BE2C (cell line): ENCODE data around the gene MORN5.

ENCODE experiments used
- DNase-seq: peaks from one replicate; pipeline ENCODE4 v3.0.0-alpha.2; 2020
- H3K27me3 ChIP-seq: fragments of 250-450 bp; sonication (Bioruptor Pico); 2 replicates; pipeline ENCODE4 v1.5.1; 2020; ENCODE audit warnings: mild to moderate bottlenecking
- H3K36me3 ChIP-seq: fragments of 250-450 bp; sonication (Bioruptor Pico); 2 replicates; pipeline ENCODE4 v1.5.1; 2020; ENCODE audit warnings: mild to moderate bottlenecking
- H3K4me1 ChIP-seq: fragments of 250-450 bp; sonication (Bioruptor Pico); 2 replicates; pipeline ENCODE4 v1.5.1; 2020
- H3K4me3 ChIP-seq: 2 replicates; pipeline ENCODE4 v1.5.1; 2011; ENCODE audit warnings: low read depth, low read length
- H3K9me3 ChIP-seq: fragments of 250-450 bp; sonication (Bioruptor Pico); 2 replicates; pipeline ENCODE4 v1.5.1; 2020
- CTCF ChIP-seq: IDR thresholded peaks from 2 replicates; pipeline ENCODE4 v1.5.1; 2012; ENCODE audit warnings: mild to moderate bottlenecking, low read depth, low read length

MORN5 gene

GRCh38 chr9:122127396-122127798, 32.3 kb upstream of the MORN5 start:
- peaks cover 3% of the 10 kb centered on the region; the same call in 1 of the 2 replicates for H3K4me1 ChIP-seq
- no peak for TF ChIP-seq CTCF
- no peaks in the 10 kb centered on the region for H3K36me3 ChIP-seq
- no peaks in the 10 kb centered on the region for H3K27me3 ChIP-seq
- no peaks in the 10 kb centered on the region for H3K9me3 ChIP-seq
- no peak for DNase-seq
- H3K4me3 ChIP-seq, result no peak overlapping the region

- H3K9me3 ChIP-seq, result no peaks in the 10 kb centered on the region
- no peak for TF ChIP-seq CTCF
- no peak for DNase-seq
- no peak overlapping the region for H3K4me3 ChIP-seq
- no peaks in the 10 kb centered on the region for H3K36me3 ChIP-seq
- no peaks in the 10 kb centered on the region for H3K27me3 ChIP-seq
- peaks cover 3% of the 10 kb centered on the region; the same call in 1 of the 2 replicates for H3K4me1 ChIP-seq
Measured at GRCh38 chr9:122128007-122128968, 31.4 kb upstream of the MORN5 start.

- no peaks in the 10 kb centered on the region for H3K9me3 ChIP-seq
- DNase-seq, result no peak
- no peaks in the 10 kb centered on the region for H3K27me3 ChIP-seq
- H3K4me1 ChIP-seq, result peaks cover 5% of the 10 kb centered on the region; the same call in 1 of the 2 replicates
- H3K36me3 ChIP-seq, result no peaks in the 10 kb centered on the region
- no peak overlapping the region for H3K4me3 ChIP-seq
- TF ChIP-seq CTCF, result no peak
Measured at GRCh38 chr9:122128969-122129343, 30.8 kb upstream of the MORN5 start.

GRCh38 chr9:122129969-122130368, 29.7 kb upstream of the MORN5 start:
- H3K4me3 ChIP-seq, result no peak overlapping the region
- no peaks in the 10 kb centered on the region for H3K27me3 ChIP-seq
- H3K4me1 ChIP-seq, result peaks cover 6% of the 10 kb centered on the region; the same call in 1 of the 2 replicates
- TF ChIP-seq CTCF, result no peak
- no peak for DNase-seq
- no peaks in the 10 kb centered on the region for H3K9me3 ChIP-seq
- H3K36me3 ChIP-seq, result no peaks in the 10 kb centered on the region

GRCh38 chr9:122130837-122131236, 28.9 kb upstream of the MORN5 start:
- no peaks in the 10 kb centered on the region for H3K9me3 ChIP-seq
- no peaks in the 10 kb centered on the region for H3K36me3 ChIP-seq
- DNase-seq, result no peak
- no peak overlapping the region for H3K4me3 ChIP-seq
- no peaks in the 10 kb centered on the region for H3K27me3 ChIP-seq
- TF ChIP-seq CTCF, result no peak
- H3K4me1 ChIP-seq, result peaks cover 6% of the 10 kb centered on the region; the same call in 1 of the 2 replicates

GRCh38 chr9:122131401-122132001, 28.2 kb upstream of the MORN5 start:
- Histone ChIP-seq H3K27me3 (no peaks in the 10 kb centered on the region), H3K4me1 (peaks cover 6% of the 10 kb centered on the region; the same call in 1 of the 2 replicates), H3K36me3 (no peaks in the 10 kb centered on the region), H3K9me3 (no peaks in the 10 kb centered on the region), H3K4me3 (no peak overlapping the region)
- peak; percentile 54 for DNase-seq
- TF ChIP-seq CTCF, result no peak
